NCI-H1417 treated with DMSO at 0.1 percent for 48 hours (cell line): ENCODE data around the gene MAPK8.

ENCODE experiments used
- DNase-seq: peaks from one replicate; lab custom pipeline; 2025; lab: John Stamatoyannopoulos, UW

Gene MAPK8

DNA sequence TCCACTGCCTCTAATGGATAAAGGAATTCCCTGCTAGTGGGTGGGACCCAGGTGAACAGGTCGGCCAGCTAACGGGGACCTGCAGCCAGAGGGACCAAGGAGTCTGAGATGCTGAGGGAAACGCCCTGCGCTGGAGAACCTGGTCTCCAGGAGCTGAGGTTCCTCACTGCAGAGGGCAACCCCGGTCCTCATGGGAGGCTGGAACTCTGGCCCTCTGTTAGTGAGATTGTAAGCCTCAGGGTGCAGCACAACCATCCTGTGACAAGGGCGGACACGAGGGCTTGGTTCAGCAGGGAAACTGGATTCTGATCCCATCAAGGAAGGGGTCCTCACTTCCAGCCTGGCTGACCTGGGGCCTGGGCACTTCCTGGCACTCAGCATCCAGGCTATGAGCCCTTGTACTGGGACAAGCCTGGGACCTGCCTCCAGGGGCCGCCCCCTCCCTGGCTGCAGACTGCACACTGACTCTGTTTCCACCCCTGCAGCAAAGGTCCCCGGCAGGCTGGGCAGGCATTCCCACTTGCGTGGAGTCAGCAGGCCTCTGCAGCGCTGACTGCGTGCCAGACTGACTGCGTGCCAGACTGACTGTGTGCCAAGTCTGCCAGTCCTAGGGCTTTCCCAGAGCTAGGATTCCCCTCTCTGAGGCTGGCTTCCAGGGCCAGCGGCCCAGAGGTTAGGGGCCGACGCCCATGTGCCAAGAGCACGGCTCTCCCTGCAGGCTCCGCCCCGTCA is 143.2 kb downstream of the MAPK8 start:
- DNase-seq = no peak

DNA sequence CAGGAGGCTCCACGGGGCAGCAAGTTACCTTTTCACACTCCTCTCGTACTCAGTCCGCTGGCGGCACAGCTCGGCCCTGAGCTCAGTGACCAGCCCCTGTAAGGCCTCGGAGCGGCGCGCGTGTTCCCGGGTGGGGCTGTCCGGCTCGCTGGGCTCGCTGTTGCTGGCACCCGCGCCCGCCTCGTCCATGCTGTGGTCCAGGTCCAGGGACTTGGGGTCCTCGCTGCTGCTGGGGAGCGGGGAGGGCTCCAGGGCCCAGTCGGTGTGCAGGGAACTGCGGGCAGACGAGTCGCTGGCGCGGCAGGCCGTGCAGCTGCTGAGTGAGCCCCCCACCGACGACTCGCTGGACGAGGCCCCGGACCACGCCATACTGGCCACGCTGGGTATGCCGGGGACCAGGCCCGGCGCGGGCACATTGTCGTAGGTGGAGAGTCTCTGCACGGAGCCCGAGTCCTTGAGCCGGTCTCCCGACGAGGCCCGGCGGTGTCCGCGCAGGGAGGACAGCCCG is 143.8 kb downstream of the MAPK8 start:
- DNase-seq = no peak

DNA sequence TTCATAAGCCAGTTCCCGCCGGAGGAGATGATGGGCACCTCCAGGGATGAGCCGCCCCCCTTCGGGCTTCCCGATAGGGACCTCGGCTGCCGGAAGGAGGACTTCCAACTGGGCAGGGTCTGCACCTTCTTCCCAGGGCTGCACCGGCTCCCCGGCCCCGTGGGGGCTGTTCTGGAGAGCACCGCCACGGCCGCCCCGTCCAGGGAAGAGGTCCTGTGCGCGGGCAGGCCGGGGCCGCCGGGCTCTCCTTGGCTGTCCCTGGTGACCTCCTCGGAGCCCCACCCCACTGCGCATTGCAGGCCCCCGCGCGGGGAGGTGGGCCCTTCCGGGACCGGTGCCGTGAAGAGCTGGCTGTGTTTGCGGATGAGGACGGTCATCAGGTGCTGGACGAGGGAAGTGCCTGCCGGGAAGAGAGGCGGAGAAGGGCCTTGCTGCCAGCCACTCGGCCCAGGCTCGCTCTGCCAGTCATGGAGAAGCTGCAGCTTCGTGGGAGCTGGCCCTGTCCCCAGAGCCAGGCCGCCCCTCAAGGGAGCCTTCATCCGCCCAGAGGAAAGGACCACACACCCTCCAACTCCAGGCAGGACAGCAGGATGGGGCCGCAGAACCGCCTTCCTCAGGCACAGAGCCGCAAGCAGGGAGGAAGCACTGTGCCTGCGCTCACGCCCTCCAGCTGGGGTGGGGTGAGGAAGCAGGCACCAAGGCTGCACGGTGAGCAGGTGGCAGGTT is 144.4 kb downstream of the MAPK8 start:
- DNase-seq = no peak

DNA sequence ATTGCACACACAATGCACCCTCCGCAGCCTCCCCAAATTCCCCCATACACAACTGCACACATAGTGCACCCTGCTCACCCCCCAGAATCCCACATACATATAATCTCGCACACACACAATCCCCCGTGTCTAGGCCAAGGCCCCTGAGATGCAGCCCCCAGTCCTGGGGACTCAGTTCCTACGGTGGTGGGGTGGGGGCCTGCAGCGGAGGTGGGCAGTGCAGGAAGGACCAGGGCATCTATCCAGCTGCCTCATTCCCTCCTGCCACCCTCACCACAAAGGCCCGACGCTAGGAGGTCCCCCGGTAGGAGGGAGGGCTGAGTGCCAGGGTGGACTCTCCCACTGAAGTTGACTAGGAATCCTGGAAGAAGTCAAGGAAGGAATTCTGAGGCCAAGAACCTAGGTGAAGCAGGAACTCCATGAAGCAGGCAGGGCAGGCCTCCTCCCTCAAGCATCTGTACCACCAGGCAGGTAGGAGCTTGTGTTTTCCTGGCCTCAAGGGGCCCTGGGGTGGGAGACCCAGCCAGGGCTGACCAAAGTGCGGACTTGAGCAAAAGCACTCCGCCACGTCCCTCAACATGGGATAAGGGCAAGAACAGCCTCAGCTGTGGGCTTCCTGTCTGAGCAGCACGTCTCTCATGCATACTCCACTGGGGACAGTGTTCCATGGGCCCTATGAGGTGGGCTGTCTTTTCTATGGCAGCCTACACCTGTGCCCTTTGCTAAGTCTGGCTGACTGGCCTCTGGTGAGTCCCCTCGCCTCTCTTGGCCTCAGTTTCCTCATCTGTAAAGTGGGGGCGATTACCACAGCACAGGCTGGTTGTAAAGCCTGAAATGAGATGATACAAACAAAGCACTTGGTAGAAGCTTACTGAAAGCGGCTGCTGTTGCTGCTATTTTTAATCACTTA is 145.7 kb downstream of the MAPK8 start:
- DNase-seq = no peak

DNA sequence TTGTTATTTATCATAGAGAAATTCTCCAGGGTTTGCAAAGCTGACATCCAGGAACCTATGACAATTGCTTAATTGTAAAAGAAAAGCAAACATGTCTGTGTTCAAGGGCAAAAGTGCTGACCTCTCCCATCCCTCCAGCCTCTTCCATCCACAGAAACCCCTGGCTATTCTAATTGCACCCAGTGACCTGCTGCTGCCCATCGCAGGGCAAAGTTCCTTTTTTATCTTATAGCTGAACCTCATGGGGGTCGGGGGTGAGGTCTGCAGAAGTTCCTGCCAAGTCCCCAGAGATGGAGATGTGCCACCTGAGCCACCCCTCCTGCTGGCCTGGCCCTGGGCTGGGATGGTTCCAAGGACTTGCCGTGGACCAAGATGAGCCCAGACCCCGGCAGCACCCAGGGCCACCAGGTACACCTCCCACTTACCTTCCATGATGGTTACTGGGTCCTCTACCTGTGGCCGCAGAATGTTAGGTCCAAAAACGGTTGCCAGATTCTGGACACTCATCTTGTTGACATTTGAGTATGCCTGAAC is 146.5 kb downstream of the MAPK8 start:
- DNase-seq = no peak

DNA sequence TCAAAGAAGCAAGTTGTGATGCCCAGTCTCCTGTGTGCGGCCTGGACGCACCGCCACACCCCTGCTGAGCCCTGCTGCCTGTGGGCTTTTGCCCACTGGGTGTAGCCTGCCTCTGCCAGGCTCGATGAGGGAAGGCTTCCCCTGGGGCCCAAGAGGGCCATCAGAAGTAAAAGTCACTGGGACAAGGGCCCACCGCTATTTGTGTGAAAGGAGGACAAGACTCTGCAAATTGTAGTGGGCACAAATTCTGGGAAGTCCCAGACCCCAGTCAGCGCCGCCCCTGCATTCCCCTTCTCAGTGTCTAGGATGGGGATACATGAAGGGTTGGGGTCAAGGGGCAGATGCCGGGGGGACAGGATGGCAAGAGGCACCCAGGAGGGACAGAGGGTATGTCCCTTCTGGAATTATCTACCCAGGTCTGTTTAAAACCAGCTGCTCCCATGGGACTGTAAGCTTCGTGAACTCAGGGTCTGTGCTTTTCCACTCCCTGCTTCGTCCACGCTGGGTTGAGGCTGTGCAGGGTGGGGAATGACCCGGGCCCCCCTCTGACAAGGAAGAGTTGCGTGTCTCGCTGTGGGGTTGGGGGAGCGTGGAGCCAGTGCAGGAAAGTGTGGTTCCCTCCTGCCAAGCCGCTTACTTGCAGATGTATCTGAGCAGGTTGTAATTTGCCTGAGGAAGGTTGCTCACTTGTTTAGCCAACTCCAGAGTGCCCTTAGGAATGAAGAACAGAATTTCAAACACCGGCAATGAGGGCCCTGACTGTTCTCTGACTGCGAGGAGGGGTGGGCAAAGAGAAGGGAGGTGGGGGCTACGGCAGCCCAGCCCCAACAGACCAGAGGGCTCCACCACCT is 147.2 kb downstream of the MAPK8 start:
- DNase-seq = no peak

DNA sequence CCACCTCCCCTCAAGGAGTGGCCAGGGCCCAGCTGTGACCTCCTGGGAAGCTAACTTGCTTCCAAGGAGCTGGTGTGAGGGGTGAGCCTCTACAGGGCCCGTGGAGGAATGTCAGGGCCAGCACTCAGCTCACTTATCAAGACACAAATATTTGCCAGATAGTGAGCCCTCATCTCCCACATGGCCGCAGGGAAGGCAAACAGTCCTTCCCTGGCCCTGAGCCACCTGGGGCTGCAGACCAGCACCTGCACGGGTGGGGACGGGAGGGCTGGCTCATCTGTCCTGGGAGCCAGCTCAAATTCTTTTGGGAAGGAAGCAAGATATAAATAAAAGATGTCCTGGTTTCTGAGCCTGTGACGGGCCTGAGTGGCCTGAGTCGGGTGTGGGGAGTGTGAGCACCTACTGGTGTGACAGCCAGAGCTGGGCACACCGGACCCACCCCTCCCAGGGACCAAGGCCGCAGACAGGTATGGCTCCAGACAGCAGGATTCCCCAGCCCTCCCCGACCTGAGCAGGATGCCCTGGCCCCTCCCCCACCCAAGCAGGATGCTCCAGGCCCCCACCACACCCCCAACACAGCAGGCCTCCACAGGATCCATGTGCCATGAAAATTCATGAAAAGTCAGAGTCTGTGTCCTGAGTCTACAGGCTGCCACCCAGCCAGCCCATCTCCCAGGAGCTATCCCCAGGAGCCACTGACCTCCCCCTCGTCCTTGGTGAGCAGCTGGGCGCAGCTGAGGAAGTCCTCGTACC is 148.0 kb downstream of the MAPK8 start:
- DNase-seq = no peak

DNA sequence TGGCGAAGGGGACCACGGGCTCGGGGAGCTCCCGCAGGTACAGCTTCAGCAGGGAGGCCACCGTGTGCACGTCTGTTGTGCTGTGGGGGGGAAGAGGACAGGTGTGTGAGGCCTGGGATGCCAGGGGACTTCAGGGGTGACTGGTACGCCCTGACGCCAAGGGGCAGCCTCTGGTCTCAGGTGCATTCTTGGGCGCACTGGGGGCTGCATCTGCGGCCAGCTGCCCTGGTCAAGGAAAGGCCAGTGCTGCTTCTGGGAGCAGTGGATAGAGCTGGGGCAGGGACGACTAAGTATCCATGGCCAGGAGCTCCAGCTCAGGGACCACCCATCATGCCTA is 148.5 kb downstream of the MAPK8 start:
- DNase-seq = no peak

DNA sequence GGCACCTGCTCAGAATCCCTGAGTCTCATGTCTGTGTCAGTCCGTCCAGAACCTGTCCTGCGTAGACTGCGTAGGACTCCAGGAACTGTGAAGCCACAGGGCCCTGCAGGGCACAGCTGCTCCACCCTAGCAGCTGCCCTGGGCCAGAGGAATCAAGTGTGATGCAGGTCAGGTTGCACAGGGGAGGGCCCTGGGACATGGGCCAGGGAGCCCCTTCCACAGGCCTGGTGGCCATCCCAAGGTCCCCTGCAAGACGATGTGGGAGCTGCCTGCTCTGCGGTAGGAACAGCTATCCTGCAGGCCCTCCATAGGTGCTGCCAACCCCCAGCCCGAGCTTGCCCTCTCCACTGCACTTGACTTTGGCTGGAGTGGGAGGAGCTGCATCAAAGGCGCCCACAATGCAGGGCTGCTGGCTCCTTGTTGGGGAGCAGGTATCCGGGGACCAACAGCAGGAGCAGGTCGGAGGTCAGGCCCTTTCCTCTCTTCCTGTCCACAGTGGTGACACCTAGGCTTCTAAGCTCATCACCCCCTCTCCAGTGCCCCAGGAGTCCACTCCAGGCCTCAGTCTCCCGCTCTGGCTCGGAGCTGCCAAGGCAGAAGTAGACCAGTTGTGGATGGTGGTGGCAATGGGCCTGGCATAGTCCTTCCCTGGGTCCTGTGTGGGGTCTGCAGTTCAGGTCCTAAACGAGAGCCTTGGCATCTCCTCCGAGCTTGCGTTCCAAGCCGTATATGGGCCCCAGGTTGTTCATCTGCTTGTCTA is 149.1 kb downstream of the MAPK8 start:
- DNase-seq = no peak

DNA sequence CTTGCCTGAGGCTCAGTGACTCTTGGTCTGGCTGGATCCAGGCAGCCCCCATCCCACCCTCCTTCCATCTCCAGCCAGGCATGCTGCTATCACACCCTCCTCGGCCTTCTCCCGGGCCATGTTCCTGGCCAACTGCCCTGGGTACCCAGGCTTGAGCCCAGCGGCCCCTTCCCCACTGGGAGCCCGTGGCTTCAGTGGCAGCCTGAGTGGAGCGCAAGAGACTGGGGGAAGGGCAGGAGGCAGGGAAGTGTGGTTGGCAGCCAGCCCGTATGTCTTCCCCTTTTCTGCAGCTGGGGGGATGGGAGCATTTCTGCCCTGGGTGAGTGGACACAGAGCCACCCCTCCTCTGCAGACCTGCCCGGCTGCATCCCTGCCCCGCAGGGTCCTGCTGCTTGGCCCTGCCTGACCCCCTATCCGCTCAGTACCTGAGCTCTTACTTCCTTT is 149.9 kb downstream of the MAPK8 start:
- no peak for DNase-seq

DNA sequence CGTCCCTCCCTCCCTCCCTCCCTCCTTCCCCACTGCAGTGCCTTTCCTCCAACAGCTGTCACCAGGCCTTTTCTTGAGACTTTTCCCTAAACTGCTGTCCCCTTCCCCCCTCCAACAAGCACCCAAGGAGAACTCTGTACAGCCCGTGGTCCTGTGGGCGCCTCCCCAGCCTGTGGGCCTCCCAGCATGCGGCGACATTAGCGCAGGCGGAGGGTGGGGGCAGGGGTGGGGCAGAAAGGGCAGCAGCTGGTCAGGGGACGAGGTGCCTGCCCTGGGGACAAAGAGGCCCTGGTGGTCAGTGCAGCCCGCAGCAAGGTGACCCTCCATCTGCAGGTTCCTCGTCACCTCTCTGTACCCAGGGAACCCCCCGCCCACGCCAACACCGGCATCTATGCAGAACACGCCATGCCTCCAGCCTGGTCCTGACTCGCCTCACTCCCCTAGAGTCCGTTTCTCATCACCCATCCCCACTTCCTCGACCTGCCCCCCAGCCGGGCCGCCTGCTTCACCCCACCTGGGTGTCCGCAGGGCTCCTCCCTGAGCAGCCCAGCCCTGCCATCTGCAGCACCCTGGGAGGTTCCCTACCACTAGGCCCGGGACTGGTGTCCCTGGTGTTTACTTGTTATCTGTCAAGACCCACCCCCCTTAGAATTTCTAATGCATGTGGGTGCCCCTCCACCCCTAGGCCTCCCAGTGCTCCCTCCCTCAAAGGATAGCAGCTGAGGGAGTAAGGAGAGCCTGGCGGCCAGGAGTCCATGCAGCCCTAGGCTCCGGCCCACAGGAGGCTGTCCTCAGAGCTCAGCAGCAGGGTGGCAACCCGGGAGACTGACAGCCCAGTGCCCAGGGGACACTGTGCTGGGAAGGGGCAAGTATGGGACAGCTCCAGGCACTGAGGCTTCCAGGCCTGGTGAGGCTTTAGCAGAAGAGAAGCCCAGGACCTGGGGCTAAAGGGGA is 150.6 kb downstream of the MAPK8 start:
- no peak for DNase-seq

DNA sequence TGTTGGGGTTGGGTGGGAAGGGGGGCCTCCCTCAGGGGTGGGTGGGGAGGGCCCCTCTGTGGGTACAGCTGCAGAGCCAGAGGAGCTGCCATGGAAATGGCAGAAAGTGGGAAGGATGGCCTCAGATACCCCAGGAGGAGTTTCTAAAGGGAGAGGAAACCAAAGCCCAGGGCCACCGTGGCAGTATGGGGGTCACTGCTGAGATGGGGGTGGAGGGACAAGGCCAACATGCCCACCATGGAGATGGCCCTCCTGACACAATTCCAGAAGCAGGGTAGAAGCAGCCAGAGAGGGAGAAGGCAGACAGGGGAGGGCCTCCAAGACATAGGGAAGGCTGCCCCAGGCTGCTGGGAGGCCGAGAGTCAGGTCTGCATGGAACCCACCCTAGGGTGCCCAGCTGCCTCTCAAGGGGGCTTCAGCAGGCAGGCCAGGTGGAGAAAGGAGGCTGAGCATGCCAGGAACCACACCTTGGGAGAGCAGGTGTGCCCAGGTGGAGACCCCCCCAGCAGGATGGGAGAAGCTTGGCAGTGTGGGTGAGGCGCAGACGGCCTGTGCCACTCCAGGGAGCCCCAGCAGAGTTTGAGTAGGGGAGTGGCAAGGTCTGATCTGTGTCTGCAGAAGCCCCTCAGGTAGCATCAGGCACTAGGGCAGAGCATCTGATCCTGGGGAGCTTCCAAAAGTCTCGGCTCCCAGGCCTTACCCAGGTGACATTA is 151.6 kb downstream of the MAPK8 start:
- no peak for DNase-seq

DNA sequence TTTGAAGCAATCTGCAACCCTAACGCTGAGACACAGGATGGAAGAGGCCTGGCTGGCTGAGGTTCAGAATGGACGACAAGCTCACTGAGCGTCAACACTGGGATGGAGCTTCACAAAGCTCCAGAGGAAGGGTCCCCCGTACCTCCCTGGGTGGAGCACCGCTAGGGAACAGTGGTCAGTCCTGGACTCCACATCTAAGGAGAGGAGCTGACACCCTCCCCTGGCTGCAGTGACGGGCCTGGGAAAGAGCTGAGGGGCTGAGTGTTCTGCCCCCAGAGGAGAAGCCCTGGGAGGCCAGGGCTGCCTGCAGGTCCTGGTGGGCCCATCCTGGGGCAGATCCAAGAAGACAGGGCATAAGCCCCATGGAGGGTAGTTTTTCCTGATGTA is 152.2 kb downstream of the MAPK8 start:
- DNase-seq = no peak

DNA sequence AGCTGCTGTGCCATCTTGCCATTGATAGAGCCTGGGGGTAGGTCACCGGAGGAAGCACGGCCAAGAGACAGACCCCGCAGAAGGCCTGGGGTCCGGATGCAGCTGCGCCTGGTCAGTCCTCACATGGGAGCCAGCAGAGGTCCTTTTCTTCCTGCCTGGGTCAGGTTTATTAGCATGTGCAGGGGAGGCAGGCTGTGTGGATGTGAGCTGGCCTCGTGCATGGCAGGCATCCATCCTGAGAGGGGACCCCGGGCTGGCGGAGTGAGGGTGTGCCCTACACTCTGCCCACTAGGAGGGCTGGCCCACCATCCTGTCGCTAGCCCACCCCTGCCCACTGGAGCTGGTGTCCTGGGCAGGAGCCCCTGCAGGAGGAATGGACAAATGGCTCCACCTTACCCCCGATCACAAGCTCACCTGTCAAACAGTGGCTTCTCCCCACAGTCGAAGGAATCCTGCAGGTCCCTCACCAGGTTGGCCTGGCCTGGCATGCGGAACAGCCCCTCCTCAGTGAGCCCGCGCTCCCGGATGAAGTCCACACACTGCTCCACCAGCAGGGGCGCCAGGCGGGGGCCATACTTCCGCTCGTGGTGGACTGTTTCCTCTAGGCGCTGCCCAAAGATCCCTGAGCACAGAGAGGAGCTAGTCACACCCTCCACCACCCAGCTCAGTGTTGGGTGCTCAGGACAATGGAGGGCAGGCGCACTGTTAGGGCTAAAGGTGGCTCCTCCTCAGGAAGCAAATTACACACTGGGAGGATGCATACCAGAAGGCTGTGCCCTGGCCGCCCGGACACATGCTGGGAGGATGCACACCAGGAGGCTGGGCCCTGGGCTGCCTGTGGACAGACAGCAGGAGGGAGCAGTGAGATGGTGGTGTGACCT is 153.0 kb downstream of the MAPK8 start:
- no peak for DNase-seq

DNA sequence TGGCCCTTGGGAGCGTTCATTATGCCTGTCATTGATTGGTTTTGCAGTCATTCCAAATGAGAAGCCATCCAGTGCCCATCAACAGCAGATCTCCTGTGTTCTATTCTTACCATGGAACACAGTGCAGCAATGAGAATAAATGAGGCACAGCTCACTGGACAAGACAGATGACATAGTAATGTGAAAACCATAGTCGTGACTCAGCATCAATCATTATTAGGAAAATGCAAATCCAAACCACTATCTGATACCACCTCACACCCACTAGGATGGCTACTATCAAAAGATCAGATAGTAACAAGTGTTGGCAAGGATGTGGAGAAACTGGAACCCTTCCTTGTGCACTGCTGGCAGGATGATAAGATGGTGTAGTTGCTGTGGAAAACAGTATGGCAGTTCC is 153.7 kb downstream of the MAPK8 start:
- DNase-seq = no peak

DNA sequence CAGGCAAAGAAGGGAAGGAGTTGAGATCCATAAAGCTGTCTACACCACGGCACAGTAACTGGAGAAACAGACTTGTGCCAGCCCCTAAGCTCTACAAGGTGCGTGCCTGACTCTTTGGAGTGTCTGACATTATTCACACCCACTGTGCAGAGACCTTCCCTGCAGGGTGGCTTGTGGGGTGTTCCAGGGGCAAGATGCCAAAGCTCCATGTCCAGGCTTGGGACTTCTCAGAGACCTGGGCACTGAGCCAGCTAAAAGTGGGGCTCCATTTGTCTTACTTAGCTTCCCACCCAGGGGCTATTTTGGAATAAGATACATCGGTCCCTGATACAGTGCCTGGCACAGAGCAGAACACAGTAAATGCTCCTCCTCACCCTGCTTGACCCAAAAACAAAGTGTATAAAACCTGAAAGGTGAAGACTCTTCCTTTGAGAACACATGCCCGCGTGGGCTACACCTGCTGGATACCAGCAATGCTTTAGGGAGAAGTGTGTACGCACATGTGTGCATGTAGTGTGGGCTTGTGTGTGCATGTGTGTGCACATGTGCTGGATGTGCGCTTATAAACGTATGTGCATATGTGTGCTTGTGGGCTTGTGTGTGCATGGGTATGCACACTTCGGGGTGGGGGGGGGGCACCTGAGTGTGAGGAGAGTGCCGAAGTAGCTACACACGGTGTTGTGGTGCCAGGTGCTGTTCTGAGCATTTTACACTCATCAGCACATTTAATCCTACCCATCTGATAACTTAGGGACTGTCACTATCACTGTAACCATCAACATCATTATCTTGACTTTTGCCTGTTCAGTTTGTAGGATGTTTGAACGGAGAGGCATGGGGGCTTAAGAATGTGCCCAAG is 155.4 kb downstream of the MAPK8 start:
- no peak for DNase-seq
